Parathyroid adenoma (tissue), 2 donors: ENCODE data around the gene KDM8.
A peak's percentile ranks its signal among the peaks of the same experiment; 100 is the strongest.
"Not testable (repeated sequence)": the region's sequence is repeated elsewhere in the genome, so short reads cannot be mapped to it uniquely, and the experiment has no call there.

Experiments
- H2AFZ ChIP-seq: fragments of 300-600 bp; sonication (generic); one replicate; pipeline ENCODE4 v1.7.0; 2017; ENCODE audit warnings: antibody characterized with exemption, mild to moderate bottlenecking
- H3K27ac ChIP-seq: fragments of 300-600 bp; sonication (generic); one replicate; pipeline ENCODE4 v1.7.0; 2017
- H3K27me3 ChIP-seq: fragments of 300-600 bp; sonication (generic); one replicate; pipeline ENCODE4 v1.7.0; 2017; ENCODE audit warnings: low read length; ENCODE audit not compliant: control insufficient read depth, insufficient read depth
- H3K36me3 ChIP-seq: fragments of 300-600 bp; sonication (generic); one replicate; pipeline ENCODE4 v1.7.0; 2017; ENCODE audit warnings: low read length; ENCODE audit not compliant: control insufficient read depth, insufficient read depth
- H3K4me1 ChIP-seq: fragments of 300-600 bp; sonication (generic); one replicate; pipeline ENCODE4 v1.7.0; 2017; ENCODE audit warnings: control low read depth
- H3K4me2 ChIP-seq: fragments of 300-600 bp; sonication (generic); one replicate; pipeline ENCODE4 v1.7.0; 2017; ENCODE audit warnings: low read length
- H3K4me3 ChIP-seq: fragments of 300-600 bp; sonication (generic); one replicate; pipeline ENCODE4 v1.7.0; 2017; ENCODE audit warnings: low read depth, low read length
- H3K79me2 ChIP-seq: fragments of 300-600 bp; sonication (generic); one replicate; pipeline ENCODE4 v1.7.0; 2017; ENCODE audit warnings: control low read depth
- H3K9ac ChIP-seq: fragments of 300-600 bp; sonication (generic); one replicate; pipeline ENCODE4 v1.7.0; 2017; ENCODE audit warnings: mild to moderate bottlenecking
- H3K9me3 ChIP-seq: fragments of 300-600 bp; sonication (generic); one replicate; pipeline ENCODE4 v1.7.0; 2017; ENCODE audit warnings: low read length; ENCODE audit not compliant: control insufficient read depth
- CTCF ChIP-seq: fragments of 300-600 bp; sonication (generic); IDR thresholded peaks from one replicate; pipeline ENCODE4 v1.7.0; 2017; ENCODE audit warnings: antibody characterized with exemption, mild to moderate bottlenecking
- donor health status: primary hyperparathyroidism.

The KDM8 gene

GRCh38 chr16:27199235-27199586 lies 4.1 kb upstream of the KDM8 start:
- no peak for TF ChIP-seq CTCF
- Histone ChIP-seq H3K36me3 (no peaks in the 10 kb centered on the region), H2AFZ (no peak overlapping the region), H3K9me3 (no peaks in the 10 kb centered on the region), H3K4me3 (no peak overlapping the region), H3K27ac (no peak overlapping the region), H3K4me1 (no peaks in the 10 kb centered on the region), H3K4me2 (no peak overlapping the region), H3K79me2 (no peaks in the 10 kb centered on the region), H3K9ac (no peak overlapping the region), H3K27me3 (no peaks in the 10 kb centered on the region)

GRCh38 chr16:27199736-27200135 lies 3.6 kb upstream of the KDM8 start:
- no peaks in the 10 kb centered on the region for H3K9me3 ChIP-seq
- no peak overlapping the region for H3K27ac ChIP-seq
- H3K4me3 ChIP-seq: no peak overlapping the region
- no peaks in the 10 kb centered on the region for H3K36me3 ChIP-seq
- TF ChIP-seq CTCF: no peak
- H3K79me2 ChIP-seq: no peaks in the 10 kb centered on the region
- H3K4me1 ChIP-seq: no peaks in the 10 kb centered on the region
- H2AFZ ChIP-seq: no peak overlapping the region
- no peak overlapping the region for H3K4me2 ChIP-seq
- no peaks in the 10 kb centered on the region for H3K27me3 ChIP-seq
- H3K9ac ChIP-seq: no peak overlapping the region

- not testable (repeated sequence) for H3K9me3 ChIP-seq, H3K9ac ChIP-seq, H2AFZ ChIP-seq, H3K27ac ChIP-seq, H3K4me3 ChIP-seq, H3K27me3 ChIP-seq, H3K4me2 ChIP-seq, H3K79me2 ChIP-seq, H3K4me1 ChIP-seq, H3K36me3 ChIP-seq
These were observed 2.4 kb upstream of the KDM8 start for GRCh38 chr16:27200914-27201313.

- Histone ChIP-seq H2AFZ (peak overlapping the region; percentile 90), H3K36me3 (no peaks in the 10 kb centered on the region), H3K27me3 (no peaks in the 10 kb centered on the region), H3K9me3 (no peaks in the 10 kb centered on the region), H3K4me2 (peak overlapping the region; percentile 74), H3K9ac (peak overlapping the region; percentile 70), H3K4me3 (peak overlapping the region; percentile 74), H3K27ac (peak overlapping the region; percentile 99), H3K79me2 (no peaks in the 10 kb centered on the region), H3K4me1 (no peaks in the 10 kb centered on the region)
- no peak for TF ChIP-seq CTCF
These were observed 311 bp upstream of the KDM8 start for GRCh38 chr16:27202923-27203506.

- peak overlapping the region; percentile 74 for H3K4me3 ChIP-seq
- H3K4me1 ChIP-seq: no peaks in the 10 kb centered on the region
These were observed 1.1 kb downstream of the KDM8 start for GRCh38 chr16:27204312-27204915.

More at GRCh38 chr16:27204312-27204915, 1.1 kb downstream of the KDM8 start:
- H3K9ac ChIP-seq: peak overlapping the region; percentile 70
- peak overlapping the region; percentile 90 for H2AFZ ChIP-seq
- H3K79me2 ChIP-seq: no peaks in the 10 kb centered on the region
- H3K4me2 ChIP-seq: peak overlapping the region; percentile 91
- H3K27me3 ChIP-seq: no peaks in the 10 kb centered on the region
- H3K27ac ChIP-seq: peak overlapping the region; percentile 99
- no peaks in the 10 kb centered on the region for H3K36me3 ChIP-seq
- TF ChIP-seq CTCF: no peak
- no peaks in the 10 kb centered on the region for H3K9me3 ChIP-seq
